ENCODE results near the gene HOXA7.

HOXA7 gene

GRCh38 chr7:27182285-27182841 lies 25.9 kb upstream of the HOXA7 start:
- DNase-seq = no peak

DNA sequence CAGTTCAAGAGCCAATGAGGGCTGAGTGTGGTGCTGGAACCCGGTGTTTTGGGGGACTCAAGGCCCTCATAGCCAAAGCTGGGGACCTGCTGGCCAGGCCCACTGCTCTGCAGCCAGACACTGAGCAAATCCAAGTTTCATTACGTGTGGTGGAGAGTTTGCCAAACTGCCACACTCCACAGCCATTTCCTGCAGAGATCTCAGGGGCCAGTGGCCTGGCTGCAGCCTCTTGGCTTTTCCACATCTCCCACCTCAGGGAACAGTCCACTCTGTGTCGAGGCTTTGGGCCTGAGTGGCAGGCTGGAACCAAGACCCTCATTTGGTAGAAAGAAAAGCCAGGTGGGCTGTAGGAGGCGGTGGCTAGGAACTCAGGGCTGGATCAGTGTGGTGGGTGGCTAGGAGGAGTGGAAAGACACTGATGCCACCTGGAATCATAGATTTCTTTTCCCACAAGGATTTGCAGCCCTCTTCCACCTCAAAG lies 25.4 kb upstream of the HOXA7 start:
- no peak for DNase-seq

- DNase-seq = no peak
Observed at GRCh38 chr7:27180431-27181420, 24.3 kb upstream of the HOXA7 start.

GRCh38 chr7:27179503-27180430 lies 23.3 kb upstream of the HOXA7 start:
- DNase-seq = peak in 1 of 2 experiments; percentile 23

GRCh38 chr7:27179030-27179429 lies 22.6 kb upstream of the HOXA7 start:
- no peak for DNase-seq

- no peak for DNase-seq
Observed at GRCh38 chr7:27178366-27178765, 21.9 kb upstream of the HOXA7 start.

DNA sequence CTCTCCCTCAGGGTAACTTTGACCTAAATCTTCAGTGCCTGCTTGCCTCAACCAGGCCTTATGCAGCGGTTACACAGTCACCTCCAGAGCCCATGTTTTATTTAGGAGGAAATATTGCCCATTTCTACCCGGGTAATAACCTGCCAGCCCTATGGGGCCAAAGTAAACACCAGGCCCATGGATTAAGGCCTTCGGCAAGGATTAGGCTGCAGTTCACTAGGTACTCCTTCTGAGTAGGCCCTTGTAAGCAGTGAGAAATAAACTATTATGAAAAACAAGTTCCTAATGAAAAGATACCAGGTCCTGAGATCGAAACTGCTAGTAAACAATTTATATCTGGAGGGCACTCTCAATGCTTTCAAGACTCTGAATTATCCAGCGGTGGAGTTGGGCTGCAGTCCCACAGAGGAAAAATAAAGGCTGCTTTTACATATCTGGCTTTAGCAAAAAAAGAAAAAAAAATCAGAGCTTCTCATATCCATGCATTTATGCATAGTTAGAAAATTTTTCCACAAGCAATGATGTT lies 21.4 kb upstream of the HOXA7 start:
- DNase-seq = no peak

DNA sequence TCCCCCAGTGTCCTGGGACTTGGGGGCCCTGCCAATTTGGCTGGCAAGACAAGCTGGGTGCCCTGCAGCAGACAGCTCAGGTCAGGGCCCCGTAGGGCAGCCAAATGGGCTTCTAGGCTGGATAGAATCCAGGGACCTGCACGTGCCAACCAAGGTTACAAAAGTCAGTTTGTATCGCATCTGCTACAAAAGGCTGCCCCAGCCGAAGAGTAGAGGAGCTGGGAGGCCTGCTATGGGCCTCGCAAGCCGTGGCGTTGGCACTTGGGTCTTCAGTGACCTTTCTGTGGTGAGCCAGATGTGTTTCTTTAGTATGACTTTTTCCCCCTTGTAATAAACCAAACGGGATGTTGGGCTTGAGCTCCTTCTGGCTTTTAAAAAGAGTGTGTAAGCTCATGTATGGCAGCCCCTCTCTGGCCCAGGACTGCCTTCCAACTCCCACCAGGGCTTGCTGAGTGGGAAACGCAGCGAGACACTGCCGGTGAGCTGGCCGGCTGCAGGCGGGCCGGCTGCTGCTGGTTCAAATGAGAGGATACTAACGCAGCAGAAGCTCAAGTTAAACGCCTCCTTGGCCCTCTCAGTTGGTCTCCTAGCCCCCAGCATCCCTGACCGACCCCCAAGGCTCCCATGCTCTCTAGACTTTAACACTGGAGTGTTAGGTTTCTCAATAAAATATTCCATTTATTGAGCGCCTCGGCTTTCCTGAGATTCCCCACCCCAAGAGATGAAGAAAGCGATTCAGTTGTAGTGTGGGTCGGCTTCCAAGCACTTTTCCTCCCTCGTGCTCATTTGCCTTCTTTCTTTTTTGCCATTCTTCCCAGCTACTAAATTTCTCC lies 20.7 kb upstream of the HOXA7 start:
- no peak for DNase-seq

GRCh38 chr7:27176524-27176845 lies 20.0 kb upstream of the HOXA7 start:
- no peak for DNase-seq

GRCh38 chr7:27175626-27176523 lies 19.4 kb upstream of the HOXA7 start:
- DNase-seq = no peak

DNA sequence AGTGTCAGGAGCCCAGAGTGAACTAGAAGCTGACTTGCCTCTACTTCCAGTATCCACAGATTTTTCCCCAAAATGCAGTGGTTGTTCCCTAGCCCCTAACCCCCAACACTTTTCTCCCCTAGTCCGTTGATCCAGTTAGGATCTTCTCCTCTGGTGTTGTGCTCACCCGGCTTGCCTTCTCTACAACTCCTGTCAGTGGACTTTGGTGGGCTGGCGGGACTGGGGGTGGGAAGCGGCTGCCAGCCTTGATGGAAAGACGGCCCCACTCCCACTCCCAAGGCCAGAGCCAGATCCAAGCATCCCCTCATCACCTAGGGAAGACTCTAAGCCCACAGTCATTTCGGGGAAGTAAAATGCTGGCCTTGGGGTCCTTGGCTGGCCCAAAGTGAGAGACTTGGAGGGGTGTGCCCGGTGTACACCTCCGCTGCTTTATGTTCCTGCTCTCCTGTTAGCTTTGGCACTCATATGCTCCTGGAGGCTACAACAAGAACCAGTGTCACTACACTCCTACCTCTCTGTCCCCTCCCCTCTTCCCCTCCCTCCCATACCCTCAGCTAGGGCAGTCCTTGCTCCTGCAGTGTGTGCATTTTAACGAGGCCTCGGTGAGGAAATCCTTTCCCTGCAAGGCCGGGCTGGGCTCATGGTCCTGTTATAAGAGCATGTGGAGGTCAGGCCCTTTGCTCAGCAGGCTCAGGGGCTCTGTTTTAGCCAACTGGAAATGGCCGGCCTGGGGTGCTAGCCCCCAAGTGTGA lies 18.6 kb upstream of the HOXA7 start:
- DNase-seq = no peak

GRCh38 chr7:27173956-27174873 lies 17.7 kb upstream of the HOXA7 start, which contains the start of gene HOXA10:
Gene HOXA10, minus strand, starts transcription at chr7:27174320. Its CDS starts 14 bp downstream, at chr7:27174306.
- DNase-seq = no peak

GRCh38 chr7:27173511-27173955 lies 17.1 kb upstream of the HOXA7 start:
- no peak for DNase-seq

GRCh38 chr7:27172823-27173510 lies 16.5 kb upstream of the HOXA7 start:
- DNase-seq = no peak

DNA sequence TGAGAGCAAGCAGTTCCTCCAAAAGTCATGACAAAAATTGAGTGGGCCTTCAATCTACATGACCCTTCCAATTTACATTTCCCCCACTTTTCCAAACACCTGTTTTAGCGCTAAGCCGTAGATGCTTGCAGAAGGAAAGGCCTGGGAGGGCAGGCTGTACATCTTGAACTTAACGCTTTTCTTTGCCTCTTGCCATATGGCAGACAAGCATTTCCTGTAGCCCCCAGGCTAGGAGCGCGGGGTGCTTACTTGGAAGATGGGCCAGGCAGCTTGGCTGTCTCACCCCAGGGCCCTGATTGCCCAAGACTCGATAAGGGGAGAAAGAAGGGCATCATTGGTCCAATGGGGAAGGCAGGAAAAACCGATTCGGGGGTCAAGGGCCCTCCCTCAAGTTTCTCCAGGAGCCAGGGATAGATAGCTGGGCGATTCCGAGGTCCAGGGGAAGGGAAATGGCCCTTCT lies 15.9 kb upstream of the HOXA7 start:
- DNase-seq = no peak

GRCh38 chr7:27171637-27172314 lies 15.3 kb upstream of the HOXA7 start:
- no peak for DNase-seq

DNA sequence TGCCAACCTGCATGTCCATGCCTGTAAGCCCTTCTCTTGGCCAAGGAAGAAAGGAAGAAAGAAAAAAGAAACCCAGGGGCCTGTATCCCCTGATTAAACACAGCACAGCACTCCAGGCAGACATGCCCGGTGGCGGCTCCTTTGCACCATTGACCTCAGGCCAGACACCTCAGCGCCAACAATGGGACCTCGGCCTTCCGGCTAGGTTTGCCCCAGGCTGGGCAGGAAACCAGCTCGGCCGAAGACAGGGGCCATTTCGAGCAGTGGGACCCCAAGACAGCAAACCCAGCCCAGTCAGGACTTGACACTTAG lies 14.8 kb upstream of the HOXA7 start:
- DNase-seq = no peak

Data from SW 1271 (cell line).